K562 (cell line): ENCODE measurements around the gene KSR2. TPM values are rescaled to one million over a fixed set of nuclear protein-coding genes. Genes with fewer than 3 reads are reported as not detected.

Experiments
- ATAC-seq: fragments of 200-7000 bp; cut with Tn5 transposase; 3 replicates; pipeline ENCODE4 v1.9.1; 2020; ENCODE audit warnings: moderate library complexity
- BruUV-seq: library from RNA; stranded (reverse); fragments of 400-500 nt; replicated peaks from 2 replicates; lab custom pipeline; 2021; lab: Mats Ljungman, UMichigan
- CTCF ChIA-PET: fragments of 300-600 bp; formaldehyde crosslinking; extraction: SDS; loops from one replicate; lab custom pipeline; 2021; ENCODE audit warnings: low intra/inter-chr PET ratio; lab: Yijun Ruan, JAX
- POLR2A ChIA-PET: fragments of 300-600, 350-650 bp; sonication (Branson Sonifier 250); formaldehyde crosslinking; extraction: SDS; loops from one replicate; lab custom pipeline; 2021; ENCODE audit warnings: antibody characterized with exemption, inconsistent platforms; lab: Yijun Ruan, JAX
- DNase-seq, 4 experiments: peaks; one replicate each; pipeline versions ENCODE4 v3.0.0 to v3.0.0-alpha.2; 2011 to 2018; ENCODE audit warnings: low spot score in 3 of 4, mixed read lengths in 3 of 4; ENCODE audit errors: extremely low read depth in 1 of 4
- FAIRE-seq: peaks from 2 replicates; lab custom pipeline; 2011; peaks lifted over from hg19 to GRCh38; lab: Jason Lieb, UNC
- H2AFZ ChIP-seq: 2 replicates; pipeline ENCODE4 v1.6.0; 2011; ENCODE audit warnings: low read depth, low read length, control low read depth, inconsistent platforms
- H3K27ac ChIP-seq: fragments of 200-600 bp; 3 replicates; pipeline ENCODE4 v1.8.0; 2011; ENCODE audit warnings: low read depth, mild to moderate bottlenecking, control low read depth, inconsistent platforms, low read length, moderate library complexity, mixed read lengths; ENCODE audit errors: extremely low read depth
- H3K27me3 ChIP-seq, 2 experiments: fragments of 300-600 bp in 1 of 2; 2 replicates in 1 of 2; 3 replicates in 1 of 2; pipeline versions ENCODE4 v1.6.0 to v1.8.0; 2011; ENCODE audit warnings: inconsistent platforms in 2 of 2, low read length in 2 of 2, mild to moderate bottlenecking in 1 of 2, mixed read lengths in 1 of 2, moderate library complexity in 1 of 2; ENCODE audit not compliant: control insufficient read depth in 2 of 2, insufficient read depth in 2 of 2
- H3K36me3 ChIP-seq: fragments of 300-600 bp; 3 replicates; pipeline ENCODE4 v1.8.0; 2011; ENCODE audit warnings: mild to moderate bottlenecking, low read length, inconsistent platforms; ENCODE audit not compliant: control insufficient read depth, insufficient read depth
- H3K4me1 ChIP-seq, 2 experiments: fragments of 200-600 bp in 1 of 2; replicated peaks in 1 of 2; 2 replicates in 1 of 2; 3 replicates in 1 of 2; pipeline versions ENCODE4 v1.5.1 to v1.8.0; 2011; ENCODE audit warnings: inconsistent platforms in 2 of 2, low read length in 2 of 2, mild to moderate bottlenecking in 1 of 2, mixed read lengths in 1 of 2, moderate library complexity in 1 of 2; ENCODE audit not compliant: control insufficient read depth in 2 of 2, insufficient read depth in 2 of 2
- H3K4me2 ChIP-seq: 2 replicates; pipeline ENCODE4 v1.6.1; 2011; ENCODE audit warnings: low read length, control low read depth, inconsistent platforms, mixed read lengths; ENCODE audit not compliant: insufficient read depth
- H3K4me3 ChIP-seq: fragments of 200-600 bp; sonication (generic), shearing (Covaris generic); 2 replicates; pipeline ENCODE4 v1.5.1; 2016; ENCODE audit warnings: control low read depth, inconsistent platforms
- H3K79me2 ChIP-seq: fragments of 200-600 bp; 3 replicates; pipeline ENCODE4 v1.8.0; 2011; ENCODE audit warnings: low read length, inconsistent platforms; ENCODE audit not compliant: control insufficient read depth, insufficient read depth
- H3K9ac ChIP-seq, 2 experiments: 2 replicates each; pipeline versions ENCODE4 v1.6.0 to v1.6.1; 2011; ENCODE audit warnings: low read depth in 2 of 2, low read length in 2 of 2, control low read depth in 1 of 2, inconsistent platforms in 1 of 2, mild to moderate bottlenecking in 1 of 2, mixed read lengths in 1 of 2; ENCODE audit not compliant: insufficient read depth in 1 of 2
- H3K9me1 ChIP-seq: one replicate; pipeline ENCODE4 v1.6.0; 2011; ENCODE audit warnings: inconsistent platforms, mild to moderate bottlenecking, low read length, moderate library complexity; ENCODE audit not compliant: control insufficient read depth, insufficient read depth
- H3K9me3 ChIP-seq: replicated peaks from 2 replicates; pipeline ENCODE4 v1.5.1; 2011; ENCODE audit warnings: low read depth, low read length, inconsistent platforms; ENCODE audit not compliant: control insufficient read depth, insufficient read depth
- H4K20me1 ChIP-seq: replicated peaks from 2 replicates; pipeline ENCODE4 v1.6.1; 2011; ENCODE audit warnings: low read length, inconsistent platforms, mixed read lengths; ENCODE audit not compliant: control insufficient read depth, insufficient read depth
- CC2D1A ChIP-seq: fragments of 450-650 bp; IDR thresholded peaks from 2 replicates; pipeline ENCODE4 v1.6.1; 2017; ENCODE audit warnings: mild to moderate bottlenecking
- DLX4 ChIP-seq: fragments of 250-450 bp; sonication (Bioruptor Pico); IDR thresholded peaks from 2 replicates; pipeline ENCODE4 v1.6.1; 2021; ENCODE audit warnings: mild to moderate bottlenecking
- E2F3 ChIP-seq: fragments of 250-450 bp; sonication (Bioruptor Pico); IDR thresholded peaks from 2 replicates; pipeline ENCODE4 v1.4.0; 2020; ENCODE audit warnings: mild to moderate bottlenecking
- GATAD2A ChIP-seq: fragments of 450-650 bp; IDR thresholded peaks from 2 replicates; pipeline ENCODE4 v1.6.1; 2017
- HDAC2 ChIP-seq: fragments of 450-650 bp; IDR thresholded peaks from 2 replicates; pipeline ENCODE4 v1.6.1; 2016; ENCODE audit warnings: mild to moderate bottlenecking
- KAT2B ChIP-seq: IDR thresholded peaks from one replicate; pipeline ENCODE4 v1.6.1; 2012; ENCODE audit warnings: low read depth, mild to moderate bottlenecking, control low read depth, inconsistent platforms, low read length, moderate library complexity
- MLLT1 ChIP-seq, 2 experiments: fragments of 450-650 bp; IDR thresholded peaks; 2 replicates each; pipeline ENCODE4 v1.6.1; 2016
- TAF9B ChIP-seq: fragments of 450-650 bp; IDR thresholded peaks from 2 replicates; pipeline ENCODE4 v1.6.1; 2018; ENCODE audit warnings: mild to moderate bottlenecking; ENCODE audit not compliant: partially characterized antibody
- TEAD1 ChIP-seq, 2 experiments: fragments of 450-650 bp in 1 of 2; sonication (generic) in 1 of 2; formaldehyde crosslinking; IDR thresholded peaks; 2 replicates each; pipeline versions ENCODE4 v1.4.0 to v1.8.0; 2020 to 2022; ENCODE audit warnings: mild to moderate bottlenecking in 2 of 2, missing genetic modification reagents in 1 of 2
- YBX1 ChIP-seq: fragments of 450-650 bp; IDR thresholded peaks from 2 replicates; pipeline ENCODE4 v1.7.1; 2016; ENCODE audit warnings: mild to moderate bottlenecking
- ZNF133 ChIP-seq: fragments of 250-450 bp; sonication (Bioruptor Pico); IDR thresholded peaks from 2 replicates; pipeline ENCODE4 v1.4.0; 2020; ENCODE audit warnings: mild to moderate bottlenecking
- WGBS: fragments of 100-300 bp; shearing (Covaris generic); methylation state at CpG from one replicate; pipeline ENCODE4 v1.1.6; 2016; ENCODE audit warnings: low coverage, mixed read lengths; ENCODE audit not compliant: insufficient coverage; ENCODE audit errors: missing lambda C conversion rate; 5-methylcytosine and 5-hydroxymethylcytosine counted together
- in situ Hi-C: fragments of 300-500 bp; cut with MboI; formaldehyde crosslinking; loops from 4 replicates; pipeline ENCODE4 v1.15.0; 2018; ENCODE audit warnings: inconsistent platforms, mixed read lengths
- intact Hi-C: fragments of 100-400 bp; cut with micrococcal nuclease; formaldehyde crosslinking; loops from 2 replicates; pipeline ENCODE4 v1.14.2; 2022
- polyA plus RNA-seq, 8 experiments: library from polyadenylated mRNA; depleted of rRNA in 4 of 8; stranded (reverse) in 5 of 8; unstranded in 3 of 8; fragments of >200 nt; fragmentation: Nextera tagmentation in 2 of 8; fragmentation: Illumina TruSeq in 1 of 8; extraction: Ambion mirVana in 2 of 8; extraction: Trizol in 1 of 8; gene quantifications; 2 replicates each; pipeline versions ENCODE4 v1.2.1 to v1.2.3, GENCODE V29; 2011 to 2014; ENCODE audit warnings: inconsistent platforms in 1 of 8, missing spikeins in 1 of 8
- total RNA-seq, 7 experiments: library from RNA; depleted of rRNA in 6 of 7; stranded (reverse); fragments of >200 nt in 6 of 7; fragmentation: Illumina TruSeq in 2 of 7; extraction: Trizol in 2 of 7; gene quantifications; 2 replicates each; pipeline versions ENCODE4 v1.2.1 to v1.2.3, GENCODE V29; 2011 to 2021; ENCODE audit warnings: low replicate concordance in 1 of 7

KSR2 gene
- total and polyA plus RNA-seq, 9 of the 15 experiments (the other 6 are each of a cell fraction or from before 2014, with no cell fraction given), result not detected

- Histone ChIP-seq H3K4me3 (no peak overlapping the region), H3K27me3 (peaks cover 0 to 9% of the 10 kb centered on the region in 2 experiments; a peak in 2 of 5 replicates), H3K79me2 (no peaks in the 10 kb centered on the region), H3K9ac (no peak overlapping the region), H3K36me3 (no peaks in the 10 kb centered on the region), H4K20me1 (no peaks in the 10 kb centered on the region), H3K9me3 (no peaks in the 10 kb centered on the region), H3K4me2 (no peak overlapping the region), H3K27ac (no peak overlapping the region), H2AFZ (no peak overlapping the region), H3K4me1 (no peaks in the 10 kb centered on the region), H3K9me1 (no peaks in the 10 kb centered on the region)
- CTCF ChIA-PET, result no interaction called here
- no peak for TF ChIP-seq HDAC2
- ATAC-seq (no peak), FAIRE-seq (no peak), DNase-seq (no peak)
- no TSS peak for BruUV-seq
- in situ Hi-C loops, result no loop called here
- POLR2A ChIA-PET, result no interaction called here
- intact Hi-C loops, result no loop called here
- 4% methylated on average over 9 of the region's 39 CpGs for WGBS
Observed at GRCh38 chr12:117760990-117761389, 207.8 kb downstream of the KSR2 start.

- Histone ChIP-seq H3K9me3 (no peaks in the 10 kb centered on the region), H3K36me3 (no peaks in the 10 kb centered on the region), H3K79me2 (no peaks in the 10 kb centered on the region), H3K27me3 (no peaks in the 10 kb centered on the region), H3K9me1 (no peaks in the 10 kb centered on the region), H3K4me2 (no peak overlapping the region), H4K20me1 (no peaks in the 10 kb centered on the region), H3K4me3 (no peak overlapping the region), H3K27ac (no peak overlapping the region), H2AFZ (no peak overlapping the region), H3K4me1 (no peaks in the 10 kb centered on the region), H3K9ac (no peak overlapping the region)
- ATAC-seq, result no peak
- in situ Hi-C loops (no loop called here), intact Hi-C loops (no loop called here)
- ChIA-PET POLR2A (no interaction called here), CTCF (no interaction called here)
- no TSS peak for BruUV-seq
- DNase-seq, result no peak
- FAIRE-seq, result no peak
- WGBS, result 2% methylated on average over 2 of the region's 2 CpGs
- TF ChIP-seq MLLT1 (IDR thresholded peaks at IDR 0.05) (no peak), GATAD2A (no peak), CC2D1A (no peak), YBX1 (no peak), TAF9B (no peak), TEAD1 (CRISPR knock-in tag; IDR thresholded peaks at IDR 0.05) (no peak), E2F3 (CRISPR knock-in tag) (no peak), KAT2B (no peak), DLX4 (CRISPR knock-in tag) (no peak), ZNF133 (CRISPR knock-in tag) (no peak)
Observed at GRCh38 chr12:117750657-117751056, 218.1 kb downstream of the KSR2 start.
